GM21576 (cell line): Measurements from ENCODE around the gene WDSUB1.

Source experiments
- ATAC-seq: cut with Tn5 transposase; IDR thresholded peaks from one replicate; pipeline ENCODE4 v1.9.1; 2021; ENCODE audit warnings: mild to moderate bottlenecking, moderate library complexity; ENCODE audit not compliant: unreplicated experiment

The WDSUB1 gene, protein sequence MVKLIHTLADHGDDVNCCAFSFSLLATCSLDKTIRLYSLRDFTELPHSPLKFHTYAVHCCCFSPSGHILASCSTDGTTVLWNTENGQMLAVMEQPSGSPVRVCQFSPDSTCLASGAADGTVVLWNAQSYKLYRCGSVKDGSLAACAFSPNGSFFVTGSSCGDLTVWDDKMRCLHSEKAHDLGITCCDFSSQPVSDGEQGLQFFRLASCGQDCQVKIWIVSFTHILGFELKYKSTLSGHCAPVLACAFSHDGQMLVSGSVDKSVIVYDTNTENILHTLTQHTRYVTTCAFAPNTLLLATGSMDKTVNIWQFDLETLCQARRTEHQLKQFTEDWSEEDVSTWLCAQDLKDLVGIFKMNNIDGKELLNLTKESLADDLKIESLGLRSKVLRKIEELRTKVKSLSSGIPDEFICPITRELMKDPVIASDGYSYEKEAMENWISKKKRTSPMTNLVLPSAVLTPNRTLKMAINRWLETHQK

DNA sequence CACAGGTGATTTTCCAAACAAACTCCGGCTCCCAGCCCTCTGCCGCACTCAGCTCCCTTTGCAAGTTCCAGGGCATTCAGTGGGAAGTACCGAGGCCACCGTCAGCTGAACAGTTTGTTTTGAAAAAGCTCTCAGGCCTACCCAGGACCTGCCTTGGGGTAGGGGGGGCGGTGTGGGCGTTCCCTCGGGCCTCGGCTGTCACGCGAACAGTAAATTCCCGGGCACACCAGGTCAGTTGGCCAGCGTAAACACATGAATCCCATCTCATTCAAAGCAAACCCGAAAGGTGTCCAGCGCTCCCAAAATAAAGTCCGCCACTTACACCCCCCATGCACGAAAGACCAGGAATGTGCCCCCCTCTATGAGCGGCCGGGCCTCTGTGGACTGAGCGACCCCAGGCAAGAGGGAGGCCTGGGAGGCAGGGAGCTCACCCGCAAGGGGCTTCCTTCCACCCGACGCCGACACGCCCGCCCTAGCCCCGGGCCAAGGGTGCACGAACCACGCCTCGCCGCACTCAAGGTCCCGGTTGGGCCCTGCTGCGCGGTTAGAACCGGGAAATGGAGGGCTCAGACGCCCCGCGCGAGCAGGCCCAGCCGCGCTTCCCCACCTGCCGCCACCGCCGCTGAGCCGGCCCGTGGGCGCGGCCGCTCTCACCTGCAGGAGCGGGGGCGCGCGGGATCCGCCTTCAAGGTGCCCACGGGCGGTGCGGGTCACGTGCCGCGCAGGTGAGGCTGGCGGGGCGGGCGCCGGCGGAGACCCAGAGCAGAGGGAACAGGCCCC lies at the start of gene WDSUB1:
TSS of gene WDSUB1 (minus strand) at position 775 of the 780 bp plus-strand sequence. CDS start 3,634 bp downstream, outside the sequence.
- peak; percentile 30 for ATAC-seq

DNA sequence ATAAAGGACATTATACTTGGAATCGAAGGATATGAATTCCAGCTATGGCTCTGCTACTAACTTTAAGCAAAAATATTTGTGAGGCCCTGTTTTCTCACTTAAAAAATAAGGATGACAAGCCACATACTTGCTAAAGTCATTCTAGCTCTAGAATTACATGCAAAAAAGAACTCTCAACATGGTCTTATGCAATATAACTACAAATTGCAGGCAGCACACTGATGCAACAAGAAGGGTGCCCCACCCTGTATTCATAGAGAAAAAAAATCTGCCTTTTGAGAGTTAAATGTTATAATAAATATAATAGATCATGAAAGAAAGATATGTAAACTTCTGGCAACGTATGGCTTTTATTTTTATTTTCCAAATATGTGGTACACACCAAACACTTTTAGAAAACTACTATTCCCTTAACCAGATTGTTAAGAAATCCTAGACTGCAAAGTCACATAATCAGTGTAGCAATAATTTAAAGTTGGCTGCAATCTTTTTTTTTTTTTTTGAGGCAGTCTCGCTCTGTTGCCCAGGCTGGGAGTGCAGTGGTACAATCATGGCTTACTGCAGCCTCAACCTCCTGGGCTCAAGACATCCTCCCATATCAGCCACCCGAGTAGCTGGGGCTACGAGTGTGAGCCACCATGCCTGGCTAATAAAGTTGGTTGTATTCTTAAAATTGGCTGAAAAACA lies 40.2 kb upstream of the WDSUB1 start:
- no peak for ATAC-seq

DNA sequence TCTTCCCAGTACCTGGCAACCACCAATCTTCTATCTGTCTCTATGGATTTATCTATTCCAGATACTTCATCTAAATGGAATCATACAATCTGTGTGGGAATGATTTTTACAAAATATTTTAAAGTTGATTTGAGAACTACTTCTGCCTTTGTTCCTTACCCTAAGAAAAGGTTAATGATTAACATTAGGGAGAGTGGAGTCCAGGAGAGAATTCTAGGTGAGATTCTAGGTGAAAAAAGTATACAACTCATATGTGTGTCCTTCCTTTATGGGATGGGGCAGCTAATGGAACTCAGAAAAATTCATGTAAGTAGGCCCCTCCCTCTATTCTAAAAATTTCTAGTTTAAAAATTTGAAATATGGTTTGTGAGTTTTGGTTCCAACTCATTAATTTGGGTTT lies 35.9 kb upstream of the WDSUB1 start:
- no peak for ATAC-seq

DNA sequence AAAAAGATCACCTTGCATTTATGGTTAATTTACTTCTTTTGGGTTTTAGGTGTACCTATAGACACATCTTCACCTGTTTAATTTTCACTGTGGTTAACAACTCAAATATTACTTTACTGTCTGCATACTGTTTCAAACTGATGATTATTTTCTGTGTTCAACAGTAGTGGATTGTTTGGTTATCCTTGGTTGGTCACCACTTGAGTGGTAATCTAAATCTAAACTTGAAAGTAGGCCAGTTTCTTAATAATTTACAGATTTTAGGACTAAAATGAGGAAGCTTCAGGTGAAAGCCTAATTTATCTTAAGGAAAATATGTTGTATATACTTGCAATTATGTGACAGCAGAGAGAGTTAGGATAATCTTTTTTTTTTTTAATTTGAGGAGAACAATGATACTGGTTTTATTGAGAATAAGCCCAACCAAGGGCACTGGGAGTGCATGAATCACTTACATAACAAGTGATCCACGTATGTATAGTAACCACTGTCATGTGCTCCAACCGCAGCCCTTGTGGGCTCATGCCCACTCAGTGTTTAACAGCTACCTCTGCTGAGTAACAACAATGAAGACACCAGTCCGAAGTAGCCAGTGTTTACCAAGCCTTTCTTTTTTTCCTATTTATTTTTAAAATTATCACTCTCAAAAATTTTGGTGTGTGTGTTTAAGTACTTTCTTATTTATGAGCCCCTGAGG lies 31.0 kb upstream of the WDSUB1 start:
- no peak for ATAC-seq

DNA sequence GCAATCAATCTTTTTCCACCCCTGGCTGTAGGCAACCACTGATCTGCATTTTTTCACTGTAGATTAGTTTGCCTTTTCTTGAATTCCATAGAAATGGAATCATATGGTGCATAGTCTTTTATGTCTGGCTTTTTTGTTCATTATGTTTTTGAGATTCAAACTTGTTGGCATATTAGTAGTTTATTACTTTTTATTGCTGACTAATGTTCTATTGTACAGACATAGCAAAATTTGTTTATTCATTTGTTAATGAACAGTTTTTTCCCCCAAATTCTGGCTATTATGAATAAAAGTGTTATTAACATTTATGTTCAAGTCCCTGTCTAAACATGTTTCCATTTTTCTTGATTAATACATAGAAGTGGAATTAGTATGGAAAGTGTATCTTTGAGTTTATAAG lies 21.4 kb upstream of the WDSUB1 start:
- no peak for ATAC-seq

DNA sequence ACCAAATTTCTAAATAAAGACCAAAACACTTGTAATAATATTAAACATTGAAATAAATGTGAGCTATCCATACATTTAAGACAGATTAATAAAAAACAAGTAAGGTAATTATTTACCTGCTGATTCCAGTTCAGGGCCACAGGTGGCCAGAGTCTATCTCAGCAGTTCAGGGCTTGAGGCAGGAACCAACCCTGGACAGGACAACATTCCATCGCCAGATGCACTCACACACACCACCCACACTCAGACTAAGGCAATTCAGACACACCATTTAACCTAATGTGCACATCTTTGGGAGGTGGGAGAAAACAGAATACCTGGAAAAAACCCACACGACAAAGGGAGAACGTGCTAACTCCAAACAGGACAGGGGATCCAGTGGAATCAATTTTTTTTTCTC lies 14.1 kb upstream of the WDSUB1 start:
- ATAC-seq = no peak

DNA sequence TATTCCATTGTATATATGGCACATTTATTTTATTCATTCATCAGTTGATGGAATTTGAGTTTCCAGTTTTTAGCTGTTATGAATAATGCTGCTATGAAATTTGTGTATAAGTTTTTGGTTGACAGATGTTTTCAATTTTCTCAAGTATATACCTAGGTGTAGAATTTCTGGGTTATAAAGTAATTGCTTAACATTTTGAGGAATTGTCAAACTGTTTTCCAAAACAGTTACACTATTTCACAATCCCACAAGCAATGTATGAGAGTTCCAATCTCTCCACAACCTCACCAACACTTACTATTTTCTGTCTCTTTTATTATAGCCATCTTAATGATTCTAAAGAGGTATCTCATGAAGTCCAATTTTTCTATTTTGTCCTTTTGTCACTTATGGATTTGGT lies 12.5 kb upstream of the WDSUB1 start:
- no peak for ATAC-seq

DNA sequence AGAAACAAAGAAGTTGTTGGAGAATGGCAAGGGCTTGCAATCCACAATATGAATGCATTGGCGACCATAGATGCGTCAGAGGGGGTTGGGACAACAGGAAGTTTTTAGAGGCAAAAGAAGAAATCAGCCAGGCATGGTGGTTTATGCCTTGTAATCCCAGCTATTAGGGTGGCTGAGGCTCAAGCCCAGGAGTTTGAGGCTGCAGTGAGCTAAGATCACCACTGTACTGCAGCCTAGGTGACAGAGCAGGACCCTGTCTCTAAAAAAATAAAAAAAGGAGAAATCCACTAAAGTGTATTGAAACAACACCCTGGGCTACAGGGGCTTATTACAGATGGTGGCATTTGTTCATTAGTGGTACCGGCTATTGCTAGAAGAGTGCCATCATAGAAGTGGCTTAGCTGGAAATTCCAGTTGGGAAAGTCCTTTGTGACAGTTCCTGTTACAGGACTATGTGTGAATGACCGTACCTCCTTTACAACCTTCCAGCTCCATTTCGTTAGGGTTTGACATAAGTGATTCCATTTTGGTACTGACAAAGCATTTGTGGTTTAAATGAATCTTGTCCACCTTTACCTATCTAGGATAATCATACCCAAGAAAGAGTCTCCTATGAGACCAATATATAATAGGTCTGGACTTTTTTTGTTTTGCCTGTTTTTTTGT lies 10.7 kb upstream of the WDSUB1 start:
- no peak for ATAC-seq

DNA sequence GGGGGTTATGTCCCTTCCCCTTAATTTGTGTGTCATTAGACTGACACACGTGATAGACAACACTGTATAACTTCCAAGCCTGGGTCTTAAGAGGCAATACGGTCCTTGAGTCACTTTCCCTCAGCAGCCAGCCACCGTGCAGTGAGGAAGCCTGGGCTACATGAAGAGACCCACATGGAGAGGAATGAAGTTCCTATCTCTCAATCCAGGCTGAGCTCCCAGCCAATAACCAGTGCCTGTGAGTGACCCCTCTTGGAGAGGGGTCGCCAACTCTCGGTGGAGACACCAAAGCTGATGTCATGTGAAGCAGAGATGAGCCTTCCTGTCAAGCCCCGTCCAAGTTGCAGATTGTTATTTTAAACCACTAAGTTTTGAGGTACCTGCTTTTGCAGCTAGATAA lies 5.7 kb upstream of the WDSUB1 start:
- no peak for ATAC-seq

DNA sequence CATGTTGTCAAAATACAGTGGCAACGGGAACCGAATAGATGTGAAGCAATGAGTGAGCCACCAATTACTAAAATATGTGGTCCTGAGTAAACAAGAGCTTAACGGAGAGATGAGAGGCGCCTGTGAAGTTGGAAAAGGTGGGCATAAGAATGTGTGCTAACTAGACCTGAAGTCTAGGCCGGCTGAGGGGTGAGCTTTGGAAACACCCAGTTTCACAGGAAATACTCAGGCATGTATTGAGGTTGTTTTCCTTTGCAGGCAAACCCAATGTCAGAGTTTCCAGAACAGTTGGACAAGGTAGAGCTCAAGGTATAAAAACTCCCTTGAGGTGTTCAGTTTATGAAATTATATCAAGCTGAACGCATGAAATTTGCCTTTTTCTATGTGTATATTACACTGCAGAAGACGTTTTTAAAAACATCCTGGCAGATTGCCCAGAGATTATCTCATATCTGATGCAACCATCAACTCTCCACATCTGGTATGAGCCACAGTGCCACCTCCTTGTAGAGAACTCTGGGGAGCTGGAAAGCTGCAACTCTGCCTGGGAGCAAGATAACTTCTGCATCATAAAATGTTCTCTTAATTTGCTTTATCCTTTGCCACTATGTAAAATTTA lies 3.9 kb upstream of the WDSUB1 start:
- ATAC-seq = no peak

DNA sequence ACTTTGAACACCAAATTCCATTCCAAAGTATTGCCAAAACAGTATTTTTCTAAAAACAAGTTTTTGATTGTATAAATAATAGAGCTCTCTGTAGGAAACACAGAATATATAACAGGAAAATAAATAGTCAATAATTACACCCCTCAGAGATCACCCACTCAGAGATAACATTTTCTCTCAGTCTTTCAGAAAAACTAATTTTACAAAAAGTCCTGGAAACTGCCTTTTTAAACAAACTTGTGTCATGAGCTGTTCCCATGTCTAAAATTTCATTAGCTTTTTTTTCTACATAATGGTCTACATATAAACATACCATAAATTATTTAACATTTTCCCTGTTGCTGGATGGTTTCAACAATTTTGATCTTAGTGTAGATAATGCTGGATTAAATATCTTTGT lies 1.2 kb upstream of the WDSUB1 start:
- no peak for ATAC-seq

DNA sequence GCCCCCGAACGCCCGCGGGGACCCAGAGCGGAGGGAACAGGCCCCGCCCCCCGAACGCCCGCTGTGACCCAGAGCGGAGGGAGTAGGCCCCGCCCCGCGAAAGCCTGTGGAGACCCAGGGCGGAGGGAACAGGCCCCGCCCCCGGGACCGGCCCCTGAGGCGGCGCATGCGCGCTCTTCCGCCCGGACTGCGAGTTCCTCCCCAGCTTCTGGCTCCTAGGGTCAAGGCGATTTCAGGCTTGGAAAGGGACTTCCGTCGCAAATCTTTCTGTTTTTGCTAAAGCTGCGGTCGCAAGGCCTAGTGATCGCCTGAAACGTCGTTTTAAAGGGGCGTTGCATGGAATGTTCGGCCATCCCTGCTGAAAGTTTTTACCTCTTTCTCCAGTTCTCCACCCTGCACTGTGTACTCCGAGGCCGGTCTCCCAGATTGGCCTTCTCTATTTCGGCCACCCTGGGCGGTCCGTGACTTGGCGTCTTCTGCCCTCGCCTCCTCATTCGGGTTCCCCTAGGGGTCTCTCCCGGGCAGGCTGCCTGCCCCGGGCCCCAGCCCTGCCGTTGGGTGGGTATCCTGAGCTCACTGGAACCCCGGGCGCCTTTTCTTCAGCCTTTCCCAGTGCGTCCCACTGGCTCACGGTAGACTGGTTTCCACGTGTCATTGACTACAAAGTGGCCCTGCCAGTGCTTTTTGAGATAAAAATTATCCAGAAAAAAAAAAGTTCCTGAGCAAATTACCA lies 372 bp upstream of the WDSUB1 start:
- peak; percentile 87 for ATAC-seq

DNA sequence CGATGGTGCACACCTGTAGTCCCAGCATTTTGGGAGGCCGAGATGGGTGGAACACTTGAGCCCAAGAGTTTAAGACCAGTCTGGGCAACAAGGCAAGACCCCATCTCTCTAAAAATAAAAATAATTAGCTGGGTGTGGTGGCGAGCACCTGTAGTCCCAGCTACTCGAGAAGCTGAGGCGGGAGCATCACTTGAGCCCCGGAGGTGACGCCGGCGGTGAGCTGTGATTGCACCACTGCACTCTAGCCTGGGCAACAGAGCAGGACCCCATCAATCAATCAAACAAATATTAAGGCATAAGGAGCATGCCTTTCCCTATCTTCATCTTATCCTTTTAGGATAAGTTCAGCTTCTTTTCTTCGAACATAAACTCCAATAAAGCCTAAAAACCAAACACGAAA lies 1.1 kb downstream of the WDSUB1 start:
- ATAC-seq = no peak

DNA sequence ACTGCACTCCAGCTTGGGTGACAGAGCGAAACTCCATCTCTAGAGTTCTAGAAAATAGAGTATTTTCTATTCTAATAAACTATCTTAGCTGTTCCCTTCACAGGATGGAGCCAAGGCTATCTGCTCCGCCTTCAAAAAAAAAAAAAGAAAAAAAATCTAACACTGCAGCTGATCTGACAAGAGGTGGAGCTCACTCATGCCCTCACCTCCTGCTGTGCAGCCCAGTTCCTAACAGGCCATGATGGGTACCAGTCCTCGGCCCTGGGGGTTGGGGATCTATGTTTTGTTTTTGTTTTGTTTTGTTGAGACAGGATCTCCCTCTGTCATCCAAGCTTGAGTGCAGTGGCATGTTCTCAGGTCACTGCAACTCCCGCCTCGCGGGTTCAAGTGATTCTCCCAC lies 3.0 kb downstream of the WDSUB1 start:
- no peak for ATAC-seq

DNA sequence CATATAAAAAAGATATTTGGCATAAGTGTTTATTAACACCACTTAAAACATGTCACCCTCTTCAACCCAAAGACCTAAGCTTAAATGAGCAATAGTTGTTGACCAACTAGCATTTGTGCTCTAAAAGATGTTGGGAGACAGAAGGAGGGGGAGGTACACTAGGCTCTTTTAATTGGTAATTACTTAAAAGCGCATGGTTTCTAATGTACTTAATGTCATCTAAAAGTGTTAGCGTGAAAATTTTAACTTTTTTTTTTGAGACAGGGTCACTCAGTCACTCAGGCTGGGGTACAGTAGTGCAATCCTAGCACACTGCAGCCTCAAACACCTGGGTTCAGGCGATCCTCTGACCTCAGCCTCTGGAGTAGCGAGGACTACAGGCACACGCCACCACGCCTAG lies 5.5 kb downstream of the WDSUB1 start:
- ATAC-seq = no peak

DNA sequence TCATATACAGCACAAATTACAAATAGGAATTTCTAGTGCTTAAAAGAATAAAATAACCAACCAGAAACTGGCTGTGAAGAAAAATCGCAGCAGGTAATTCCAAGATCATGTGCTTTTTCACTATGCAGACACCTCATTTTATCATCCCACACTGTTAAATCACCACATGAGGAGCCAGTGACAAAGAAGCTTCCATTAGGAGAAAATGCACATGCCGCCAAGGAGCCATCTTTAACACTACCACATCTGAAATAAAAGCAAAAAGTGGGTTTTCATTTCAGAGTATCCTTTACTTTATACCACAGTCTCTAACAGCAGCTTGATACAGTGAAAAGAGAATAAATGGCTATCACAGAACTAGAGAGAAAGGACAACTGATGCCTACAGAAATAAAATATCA lies 6.8 kb downstream of the WDSUB1 start:
- no peak for ATAC-seq

DNA sequence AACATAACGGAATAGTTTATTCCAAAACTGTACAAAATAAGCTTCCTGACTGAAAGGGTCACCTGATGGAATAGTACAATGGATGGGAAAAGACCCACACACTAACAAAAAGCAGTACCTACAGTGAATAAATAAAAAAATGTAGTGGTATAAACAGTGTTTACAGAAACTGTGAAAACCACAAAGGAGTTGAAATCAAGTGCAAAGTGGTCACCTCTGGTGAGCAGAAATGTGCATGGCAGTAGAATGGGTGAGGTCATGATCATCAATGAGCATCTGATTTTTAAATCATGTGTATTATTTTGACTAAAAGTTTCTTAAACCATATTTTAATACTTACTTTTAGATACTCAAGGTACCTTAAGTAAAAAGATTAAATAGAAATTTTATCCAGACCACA lies 11.4 kb downstream of the WDSUB1 start:
- no peak for ATAC-seq

DNA sequence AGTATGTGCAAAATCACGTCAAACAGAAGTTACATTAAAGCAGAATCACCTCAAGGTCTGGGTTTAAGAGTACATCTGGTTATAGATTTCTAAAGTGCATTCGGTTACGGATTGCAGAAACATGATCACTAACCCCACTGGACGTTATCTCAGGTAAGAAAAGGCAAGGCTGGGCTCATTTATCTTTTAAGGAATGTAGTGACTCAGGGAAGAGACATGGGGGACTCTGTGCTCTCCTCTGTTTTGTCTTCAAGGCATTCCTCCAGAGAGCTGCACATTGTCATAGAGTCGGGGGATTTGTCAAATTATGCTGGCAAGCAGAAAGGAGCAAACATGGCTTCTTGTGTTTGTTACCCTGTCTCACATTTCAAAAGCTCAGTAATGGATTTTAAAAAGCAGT lies 14.3 kb downstream of the WDSUB1 start:
- ATAC-seq = no peak

DNA sequence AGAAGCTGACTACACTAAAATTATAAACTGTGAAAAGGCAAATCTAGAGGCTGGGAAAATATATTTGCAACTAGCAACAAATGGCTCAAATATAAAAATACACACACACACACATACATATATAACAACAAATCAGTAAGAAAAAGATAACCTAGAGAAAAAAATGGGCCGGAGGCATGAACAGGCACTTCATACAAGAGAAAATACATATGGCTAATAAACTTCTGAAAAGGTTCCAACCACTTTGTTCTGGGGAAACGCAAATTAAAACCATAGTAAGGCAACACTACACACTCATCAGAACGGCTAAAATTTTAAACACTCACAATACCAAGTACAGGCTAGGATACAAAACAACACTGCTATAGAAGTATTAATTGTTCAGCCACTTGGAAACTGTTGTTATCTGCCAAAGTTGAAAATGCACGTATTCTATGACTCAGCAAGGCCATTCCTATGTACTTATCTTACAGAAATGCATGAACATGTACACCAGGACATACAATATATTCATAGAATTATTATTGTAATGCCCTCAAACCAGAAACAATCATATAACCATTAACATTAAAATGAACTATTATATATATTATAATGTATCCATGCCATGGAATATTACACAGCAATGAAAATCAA lies 15.6 kb downstream of the WDSUB1 start:
- no peak for ATAC-seq
